SK-MEL-5 (cell line): ENCODE measurements around the gene CLC. TPM values are rescaled to one million over a fixed set of nuclear protein-coding genes. Genes with fewer than 3 reads are reported as not detected.
"Not testable (repeated sequence)": the region's sequence is repeated elsewhere in the genome, so short reads cannot be mapped to it uniquely, and the experiment has no call there.

Experiments
- DNase-seq: peaks from one replicate; pipeline ENCODE4 v3.0.0-alpha.2; 2016; ENCODE audit warnings: low read depth, low spot score
- in situ Hi-C: cut with HindIII; loops from 2 replicates; pipeline ENCODE4 v1.10.0; 2016; ENCODE audit warnings: low sequenced_read_pairs, high pct_unique_total_duplicates, low pct_unique_long_range_greater_than_20kb
- polyA plus RNA-seq, 2 experiments: library from polyadenylated mRNA; depleted of rRNA; stranded (reverse); fragments of >200 nt; gene quantifications; 2 replicates each; pipeline ENCODE4 v1.2.3, GENCODE V29; 2015
- total RNA-seq: library from RNA; depleted of rRNA; stranded (reverse); fragments of >200 nt; shearing (Covaris generic); gene quantifications from 2 replicates; pipeline ENCODE4 v1.2.3, GENCODE V29; 2014; rRNA removed

Gene CLC
- not detected in 2 replicates for total RNA-seq
- not detected in 2 replicates for polyA plus RNA-seq (2015; cell fraction: cytosol; rRNA removed)
- not detected in 2 replicates for polyA plus RNA-seq (2015; cell fraction: nucleus; rRNA removed)

GRCh38 chr19:39737891-39738290, at the start of gene CLC:
CLC (minus strand) TSS chr19:39738029; CDS start chr19:39737952, 77 bp downstream.
- DNase-seq: no peak
- in situ Hi-C loops: no loop called here

GRCh38 chr19:39780894-39781293, 43.1 kb upstream of the CLC start:
- in situ Hi-C loops: no loop called here
- DNase-seq: no peak

GRCh38 chr19:39778763-39779162, 40.9 kb upstream of the CLC start, which contains the start of gene LEUTX:
LEUTX (plus strand) TSS chr19:39778854; CDS start chr19:39778921, 67 bp downstream.
- DNase-seq: no peak
- in situ Hi-C loops: no loop called here

- in situ Hi-C loops: no loop called here
- no peak for DNase-seq
These were observed 31.0 kb upstream of the CLC start for GRCh38 chr19:39768786-39769185.

GRCh38 chr19:39768334-39768733, 30.5 kb upstream of the CLC start:
- DNase-seq: no peak
- in situ Hi-C loops: no loop called here

- DNase-seq: peak; percentile 73
- in situ Hi-C loops: no loop called here
These were observed 27.6 kb upstream of the CLC start for GRCh38 chr19:39765091-39766076.

GRCh38 chr19:39761851-39762250, 24.0 kb upstream of the CLC start:
- in situ Hi-C loops, DNase-seq: not testable (repeated sequence)

- DNase-seq: no peak
- in situ Hi-C loops: no loop called here
These were observed 21.8 kb upstream of the CLC start for GRCh38 chr19:39759457-39760184.

GRCh38 chr19:39754971-39755370, 17.1 kb upstream of the CLC start:
- DNase-seq: no peak
- in situ Hi-C loops: no loop called here

GRCh38 chr19:39754544-39754943, 16.7 kb upstream of the CLC start:
- in situ Hi-C loops: no loop called here
- no peak for DNase-seq

- no peak for DNase-seq
- in situ Hi-C loops: no loop called here
These were observed 15.0 kb upstream of the CLC start for GRCh38 chr19:39752795-39753194.

- DNase-seq: no peak
- in situ Hi-C loops: no loop called here
These were observed 14.6 kb upstream of the CLC start for GRCh38 chr19:39752390-39752789.

- no peak for DNase-seq
- in situ Hi-C loops: no loop called here
These were observed 12.2 kb upstream of the CLC start for GRCh38 chr19:39749981-39750380.

- in situ Hi-C loops: no loop called here
- DNase-seq: no peak
These were observed 9.2 kb upstream of the CLC start for GRCh38 chr19:39746836-39747529.

GRCh38 chr19:39745643-39746042, 7.8 kb upstream of the CLC start:
- in situ Hi-C loops: no loop called here
- no peak for DNase-seq

GRCh38 chr19:39740395-39740794, 2.6 kb upstream of the CLC start:
- in situ Hi-C loops: no loop called here
- DNase-seq: no peak

- in situ Hi-C loops: no loop called here
- no peak for DNase-seq
These were observed 985 bp upstream of the CLC start for GRCh38 chr19:39738814-39739213.

- no peak for DNase-seq
- in situ Hi-C loops: no loop called here
These were observed 478 bp downstream of the CLC start for GRCh38 chr19:39737351-39737750.
